ENCODE data around the gene ACAP2.
"Not testable (repeated sequence)": the region's sequence is repeated elsewhere in the genome, so short reads cannot be mapped to it uniquely, and the experiment has no call there.

ACAP2 gene

DNA sequence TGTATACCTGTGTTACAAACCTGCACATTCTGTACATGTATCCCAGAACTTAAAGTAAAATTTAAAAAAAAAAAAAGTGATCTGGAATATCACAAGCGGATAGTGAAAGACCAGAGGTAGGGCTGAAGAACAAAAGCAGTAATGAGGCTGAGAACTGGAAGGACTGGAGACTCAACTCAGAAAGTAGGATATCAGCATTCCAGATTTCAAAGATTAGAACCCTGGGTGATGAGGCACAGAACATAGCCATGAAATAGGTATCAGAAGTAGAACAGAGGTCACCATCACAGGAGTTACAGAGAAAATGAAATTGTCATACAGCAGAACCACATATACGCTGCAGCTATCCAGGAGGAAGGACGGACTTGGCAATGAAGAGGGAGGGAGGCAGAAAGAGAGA is 56.1 kb downstream of the ACAP2 start:
- DNase-seq, result no peak

DNA sequence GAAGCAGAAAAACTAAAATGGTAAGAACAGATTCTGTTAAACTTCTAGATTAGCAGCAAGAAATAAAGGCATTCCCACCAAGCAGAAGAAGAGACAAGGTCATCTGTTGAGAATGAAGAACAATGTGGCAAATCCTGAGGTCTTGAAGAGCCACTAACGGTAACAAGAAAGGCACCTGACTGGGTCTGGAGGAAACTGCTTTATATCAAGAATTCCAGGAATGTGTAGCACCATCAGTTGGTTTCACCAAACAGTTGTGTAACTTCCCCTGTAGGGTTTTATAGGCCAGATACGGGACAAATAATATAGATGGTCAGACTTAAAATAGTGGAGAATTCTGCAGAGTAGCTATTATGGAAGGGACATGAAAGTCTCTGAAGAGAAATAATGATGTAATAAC is 57.3 kb downstream of the ACAP2 start:
- DNase-seq, result no peak

DNA sequence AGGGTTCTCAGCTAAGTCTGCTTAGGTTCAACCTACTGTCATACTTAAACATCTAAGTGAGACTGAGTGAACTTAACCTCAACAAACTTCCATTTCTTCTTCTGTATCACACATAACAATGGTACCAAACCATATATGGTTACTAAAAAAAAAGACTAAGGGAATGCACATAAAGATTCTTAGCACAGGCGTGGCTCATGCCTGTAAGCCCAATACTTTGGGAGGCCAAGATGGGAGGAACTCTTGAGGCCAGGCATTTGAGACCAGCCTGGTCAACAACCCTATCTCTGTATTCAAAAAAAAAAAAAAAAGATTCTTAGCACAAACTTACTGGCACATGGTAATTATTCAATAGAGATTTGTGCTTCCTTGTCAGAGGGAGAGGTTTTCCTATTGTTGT is 57.9 kb downstream of the ACAP2 start:
- no peak for DNase-seq

DNA sequence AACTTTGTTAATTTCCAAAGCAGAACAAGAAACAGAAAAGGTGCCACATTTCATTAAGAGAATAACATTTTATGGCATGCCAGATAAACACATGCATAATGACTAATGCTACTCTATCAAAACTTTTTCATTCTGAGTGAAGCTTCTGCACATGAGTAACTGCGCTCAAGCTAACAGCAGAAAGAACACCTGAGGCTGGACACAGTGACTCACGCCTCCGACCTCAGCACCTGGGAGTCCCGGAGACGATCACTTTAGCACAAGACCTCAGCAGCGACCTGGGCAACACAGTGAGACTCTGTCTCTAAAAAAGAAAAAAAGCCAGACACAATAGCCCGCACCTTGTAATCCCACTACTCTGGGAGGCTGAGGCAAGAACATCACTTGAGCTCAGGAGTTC is 70.6 kb downstream of the ACAP2 start:
- DNase-seq, result no peak

DNA sequence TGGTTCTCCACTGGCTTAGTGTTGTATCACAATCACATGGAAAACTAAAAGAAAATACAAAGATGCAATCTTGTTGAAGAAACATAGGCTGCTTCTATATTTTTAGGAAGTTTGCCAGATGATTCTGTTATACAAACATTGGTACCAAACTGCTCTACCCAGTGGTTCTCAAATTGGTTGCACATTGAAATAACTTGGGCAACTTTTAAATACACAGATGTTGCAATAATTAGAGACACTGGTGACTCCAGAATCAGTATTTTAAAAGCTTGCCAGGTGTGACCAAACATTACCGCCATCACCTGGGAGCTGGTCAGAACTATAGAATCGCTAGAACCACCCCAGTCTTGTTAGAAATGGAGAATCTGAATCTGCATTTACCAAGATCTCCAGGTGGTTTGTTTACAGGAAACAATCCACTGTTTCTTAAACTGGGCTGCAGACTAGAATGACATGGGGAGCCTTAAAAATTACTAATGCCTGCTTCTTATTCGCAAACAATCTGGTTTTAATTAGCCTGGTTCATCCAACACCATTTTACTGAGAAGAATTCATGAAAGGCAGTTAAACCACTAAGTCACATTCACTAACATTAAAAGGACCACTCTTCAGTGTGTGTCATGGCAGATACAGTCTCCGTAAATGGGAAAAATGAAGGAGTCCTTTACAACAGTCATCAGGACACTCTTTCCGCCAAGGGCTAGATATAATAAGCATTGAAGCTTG is 76.5 kb downstream of the ACAP2 start:
- DNase-seq, result no peak

DNA sequence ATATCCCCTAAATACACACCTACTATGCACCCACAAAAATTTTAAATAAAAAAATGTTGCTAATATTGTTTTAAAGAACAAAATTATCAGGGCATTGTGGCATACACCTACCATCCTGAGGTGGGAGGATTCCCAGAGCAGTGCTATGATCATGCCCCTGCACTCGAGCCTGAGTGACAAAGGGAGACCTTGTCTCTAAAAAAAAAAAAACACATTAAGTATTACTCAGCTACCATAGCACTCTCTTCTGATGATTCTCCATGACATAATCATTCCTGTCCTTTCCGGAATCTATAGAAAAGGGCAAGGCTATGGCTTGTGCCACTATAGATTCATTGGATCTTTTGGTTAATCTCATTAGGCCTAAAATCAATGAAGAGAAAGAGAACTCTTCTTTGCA is 77.4 kb downstream of the ACAP2 start:
- no peak for DNase-seq

DNA sequence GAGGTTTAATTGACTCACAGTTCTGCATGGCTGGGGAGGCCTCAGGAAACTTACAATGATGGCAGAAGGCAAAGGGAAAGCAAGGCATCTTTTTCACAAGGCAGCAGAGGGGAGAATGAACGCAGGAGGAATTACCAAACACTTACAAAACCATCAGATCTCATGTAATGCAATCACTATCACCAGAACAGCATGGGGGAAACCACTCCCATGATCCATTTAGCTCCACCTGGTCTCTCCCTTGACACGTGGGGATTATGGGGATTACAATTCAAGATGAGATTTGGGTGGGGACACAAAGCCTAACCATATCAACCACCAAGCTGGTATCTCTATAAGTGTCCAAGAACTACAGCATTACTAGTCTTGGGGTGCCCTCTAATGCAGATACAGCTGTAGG is 85.0 kb downstream of the ACAP2 start:
- not testable (repeated sequence) for DNase-seq

DNA sequence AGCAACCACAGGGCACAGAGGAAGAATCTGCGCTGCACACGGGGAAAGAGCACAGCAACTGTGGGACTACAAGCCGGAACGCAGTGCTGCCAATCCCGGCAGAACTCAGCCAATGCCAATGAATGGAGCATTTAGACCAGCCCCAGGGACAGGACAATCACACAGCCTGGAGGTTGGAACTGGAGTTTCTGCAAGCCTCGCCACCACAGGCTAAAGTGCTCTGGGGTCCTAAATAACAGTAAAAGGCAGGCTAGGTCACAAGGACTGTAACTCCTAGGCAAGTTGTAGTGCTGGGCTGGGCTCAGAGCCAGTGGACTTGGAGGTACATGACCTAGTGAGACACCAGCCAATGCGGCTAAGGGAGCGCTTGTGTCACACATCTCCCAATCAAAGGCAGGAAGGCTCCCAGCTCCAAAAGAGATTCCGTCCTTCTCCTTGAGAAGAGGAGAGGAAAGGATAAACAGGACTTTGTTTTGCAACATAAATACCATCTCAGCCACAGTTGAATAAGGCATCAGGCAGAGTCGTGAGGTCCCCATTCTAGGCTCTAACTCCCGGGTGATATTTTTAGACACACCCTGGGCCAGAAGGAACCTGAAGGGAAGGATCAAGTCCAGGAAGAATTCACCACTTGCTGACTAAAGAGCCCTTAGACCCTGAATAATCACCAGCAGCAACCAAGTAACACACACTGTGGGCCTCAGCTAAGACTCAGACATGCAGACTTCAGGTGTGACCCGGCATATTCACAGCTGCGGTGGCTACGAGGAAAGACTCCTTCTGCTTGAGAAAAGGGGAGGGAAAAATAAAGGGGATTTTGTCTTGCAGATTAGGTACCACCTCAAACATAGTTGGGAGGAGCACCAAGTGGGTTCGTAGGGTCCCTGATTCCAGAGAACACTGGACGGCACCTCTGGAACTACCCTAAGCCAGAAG is 86.4 kb downstream of the ACAP2 start:
- no peak for DNase-seq

DNA sequence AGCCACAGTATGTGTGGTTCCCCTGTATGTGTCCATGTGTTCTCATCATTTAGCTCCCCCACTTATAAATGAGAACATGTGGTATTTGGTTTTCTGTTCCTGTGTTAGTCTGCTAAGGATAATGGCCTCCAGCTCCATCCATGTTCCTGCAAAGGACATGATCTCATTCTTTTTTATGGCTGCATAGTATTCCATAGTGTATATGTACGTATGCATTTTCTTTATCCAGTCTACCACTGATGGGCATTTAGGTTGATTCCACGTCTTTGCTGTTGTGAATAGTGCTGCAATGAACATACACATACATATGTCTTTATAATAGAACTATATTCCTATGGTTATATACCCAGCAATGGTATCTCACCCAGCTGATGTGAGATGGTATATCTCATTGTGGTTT is 88.8 kb downstream of the ACAP2 start:
- not testable (repeated sequence) for DNase-seq

DNA sequence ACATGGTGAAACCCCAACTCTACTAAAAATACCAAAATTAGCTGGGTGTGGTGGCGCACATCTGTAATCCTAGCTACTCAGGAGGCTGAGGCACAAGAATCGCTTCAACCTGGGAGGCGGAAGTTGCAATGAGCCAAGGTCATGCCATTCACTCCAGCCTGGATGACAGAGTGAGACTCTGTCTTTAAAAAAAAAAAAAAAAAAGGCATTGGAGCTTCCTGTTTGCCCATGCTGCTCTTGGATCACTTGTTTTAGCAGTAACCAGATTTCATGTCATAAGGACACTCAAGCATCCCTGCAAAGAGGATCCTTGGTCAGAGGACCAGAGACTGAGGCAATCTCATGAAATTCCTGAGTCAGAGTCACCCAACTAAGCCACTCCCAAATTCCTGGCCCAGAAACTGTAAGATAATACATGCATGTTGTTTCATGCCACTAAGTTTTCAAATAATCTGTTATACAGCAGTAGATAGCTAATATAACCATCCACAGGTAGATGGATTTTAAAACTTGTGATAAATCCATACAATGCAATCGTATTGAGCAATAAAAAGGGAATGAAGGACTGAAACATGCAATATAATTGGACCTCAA is 89.8 kb downstream of the ACAP2 start:
- DNase-seq, result no peak

DNA sequence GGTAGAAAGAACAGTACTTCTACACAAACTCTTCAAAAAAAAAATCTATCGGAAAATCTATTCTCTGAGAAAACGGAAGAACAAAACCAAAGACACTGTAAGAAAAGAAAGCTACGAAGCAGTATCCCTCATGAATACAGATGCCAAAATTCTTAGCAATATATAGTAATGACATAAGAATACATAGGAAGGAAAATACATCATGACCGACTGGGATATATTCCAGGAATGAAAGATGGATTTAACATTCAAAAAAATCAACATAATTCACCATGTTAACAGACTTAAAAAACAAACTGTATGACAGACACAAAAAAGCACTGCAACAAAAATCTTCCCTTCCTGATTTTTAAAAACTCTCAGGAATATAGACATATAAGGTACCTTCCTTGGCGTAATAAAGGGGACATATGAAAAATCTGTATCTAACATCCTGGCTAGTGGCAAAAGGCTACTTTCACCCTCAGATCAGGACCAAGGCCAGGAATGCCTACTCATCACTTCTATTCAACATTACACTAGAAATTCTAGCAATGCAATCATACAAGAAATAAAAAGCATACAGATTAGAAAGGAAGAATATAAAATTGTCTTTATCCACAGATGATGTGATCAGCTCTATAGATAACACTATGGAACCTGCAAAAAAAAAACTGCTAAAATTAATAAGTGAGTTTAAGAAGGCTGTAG is 94.2 kb downstream of the ACAP2 start:
- DNase-seq, result no peak

DNA sequence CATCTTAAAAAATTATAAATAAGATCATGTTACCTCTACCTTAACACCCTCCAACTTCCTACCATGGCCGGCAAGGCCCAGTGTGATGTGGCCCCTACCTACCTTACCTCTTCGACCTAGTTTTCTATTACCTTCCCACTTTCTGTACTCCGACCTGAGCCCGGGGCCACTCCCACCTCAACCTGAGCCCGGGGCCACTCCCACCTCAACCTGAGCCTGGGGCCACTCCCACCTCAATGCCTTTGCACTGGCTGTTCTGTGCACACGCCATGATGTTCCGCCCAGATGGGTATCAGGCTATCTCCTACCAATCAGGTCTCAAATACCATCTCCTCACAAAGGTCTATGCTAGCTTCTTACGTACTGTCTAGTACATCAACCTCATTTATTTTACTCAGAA is 105.1 kb downstream of the ACAP2 start:
- no peak for DNase-seq

DNA sequence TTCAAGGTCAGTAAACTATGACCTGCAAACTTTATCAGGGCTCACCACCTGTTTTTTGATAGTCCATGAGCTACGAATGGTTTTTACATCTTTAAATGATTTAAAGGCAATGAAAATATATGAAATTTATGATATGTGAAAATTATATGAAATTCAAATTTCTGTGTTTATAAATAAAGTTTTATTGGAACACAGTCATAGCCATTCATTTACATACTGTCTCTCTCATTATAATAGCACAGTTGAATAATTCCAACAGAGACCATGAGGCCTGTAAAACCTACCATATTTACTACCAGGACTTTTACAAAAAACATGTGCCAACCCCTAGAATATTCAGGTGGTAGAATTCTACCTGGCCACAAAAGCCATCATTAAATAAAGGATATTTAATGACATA is 107.9 kb downstream of the ACAP2 start:
- DNase-seq, result no peak

DNA sequence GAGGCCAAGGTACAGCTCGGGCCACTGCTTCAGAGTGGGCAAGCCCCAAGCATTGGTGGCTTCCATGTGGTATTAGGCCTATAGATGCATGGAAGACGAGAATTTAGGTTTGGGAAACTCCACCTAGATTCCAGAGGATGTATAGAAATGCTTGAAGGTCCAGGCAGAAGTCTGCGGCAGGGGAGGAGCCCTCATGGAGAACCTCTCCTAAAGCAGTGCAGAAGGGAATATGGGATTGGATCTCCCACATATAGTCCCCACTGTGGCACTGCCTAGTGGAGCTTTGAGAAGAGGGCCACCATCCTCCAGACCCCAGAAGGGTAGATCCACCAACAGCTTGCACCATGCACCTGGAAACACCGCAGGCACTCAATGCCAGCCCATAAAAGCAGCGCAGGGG is 123.8 kb downstream of the ACAP2 start:
- no peak for DNase-seq

DNA sequence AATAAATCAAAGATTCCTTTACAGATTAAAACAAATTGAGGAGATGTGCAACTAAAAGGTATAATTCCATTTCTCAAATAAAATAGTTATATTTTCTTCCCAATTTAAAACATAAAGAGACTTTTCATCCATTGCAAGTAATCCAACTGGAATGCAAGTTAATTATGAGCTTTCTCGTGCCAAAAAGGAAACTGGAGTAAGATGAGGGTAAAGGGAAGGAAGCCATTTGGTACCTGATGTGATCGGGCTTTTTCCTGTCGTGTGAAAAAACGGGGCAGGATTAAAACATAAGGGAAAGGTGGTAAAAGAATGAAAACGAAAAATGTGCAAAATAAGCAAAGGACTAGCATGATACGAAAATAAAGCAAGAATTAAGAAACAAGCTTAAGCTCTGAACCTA is 130.1 kb downstream of the ACAP2 start:
- DNase-seq, result no peak

DNA sequence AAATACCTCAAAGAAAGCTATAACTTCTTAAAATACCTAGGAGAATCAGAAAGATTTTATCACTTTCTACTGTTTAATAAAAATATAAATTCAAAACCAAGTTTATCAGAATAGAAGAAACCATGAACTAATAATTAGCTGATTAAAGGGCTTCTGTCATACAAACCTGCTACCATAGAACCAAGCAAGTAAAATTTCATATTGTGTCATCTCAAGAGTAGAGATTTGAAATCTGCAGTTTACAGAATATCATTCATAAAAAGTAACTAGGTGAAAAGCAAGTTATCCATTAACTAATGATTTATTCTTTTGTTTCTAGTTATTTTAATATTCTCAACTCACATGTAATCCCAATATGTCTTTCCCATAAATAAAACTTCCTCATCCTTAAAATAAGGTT is 135.1 kb downstream of the ACAP2 start:
- DNase-seq, result no peak

DNA sequence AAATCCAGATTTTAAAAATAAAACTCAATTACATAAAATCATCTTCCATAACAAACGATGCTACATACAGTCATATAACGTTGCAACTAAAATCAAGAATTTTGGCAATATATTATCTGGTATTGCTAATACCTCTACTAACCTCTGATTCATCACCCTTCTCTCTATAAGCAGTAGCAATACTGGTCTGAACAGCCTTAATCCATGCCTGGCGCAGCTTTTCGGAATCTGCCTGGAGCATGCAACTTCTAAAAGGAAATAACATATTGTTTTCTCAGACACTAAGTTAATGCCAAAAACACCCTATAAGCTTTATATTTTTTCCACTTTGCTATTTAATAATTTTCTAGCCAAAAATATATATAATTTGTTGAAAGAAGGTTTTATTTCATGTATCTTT is 136.5 kb downstream of the ACAP2 start:
- no peak for DNase-seq

DNA sequence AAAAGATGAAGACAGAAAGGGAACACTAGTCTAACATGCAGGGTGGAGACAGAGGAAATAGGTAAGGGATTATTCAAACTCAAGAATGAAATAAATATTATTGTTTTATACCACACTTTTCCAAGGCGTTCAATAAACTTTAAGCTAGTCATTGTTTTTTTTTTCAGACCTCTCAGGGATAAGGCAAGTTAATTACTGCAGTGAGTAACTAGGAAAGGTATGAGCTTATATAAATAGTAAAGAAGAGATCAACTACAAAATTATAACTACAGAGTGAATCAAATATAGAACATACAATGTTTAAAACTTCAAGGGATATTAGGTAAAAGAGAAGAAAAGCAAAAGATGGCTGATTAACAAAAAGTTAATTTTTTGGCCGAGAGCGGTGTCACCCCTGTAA is 140.4 kb downstream of the ACAP2 start:
- DNase-seq, result no peak

DNA sequence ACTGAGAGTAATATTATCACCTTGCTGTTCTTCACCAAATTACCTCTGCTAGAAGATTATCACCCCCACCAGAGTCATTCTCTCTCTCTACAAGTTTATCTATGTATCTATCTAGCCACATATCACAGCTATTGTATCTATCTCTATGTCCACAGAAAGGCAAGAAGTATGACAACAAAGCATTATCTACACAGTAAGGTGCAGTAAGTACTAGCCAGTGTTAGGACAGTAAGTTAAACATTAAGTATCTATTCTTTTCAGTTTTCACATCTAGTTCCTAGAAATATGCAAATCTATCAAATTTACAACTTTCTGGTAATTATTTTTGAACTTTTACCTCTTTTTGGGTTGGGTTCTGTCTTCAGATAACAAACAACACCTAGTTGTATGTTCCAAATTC is 145.4 kb downstream of the ACAP2 start:
- no peak for DNase-seq

DNA sequence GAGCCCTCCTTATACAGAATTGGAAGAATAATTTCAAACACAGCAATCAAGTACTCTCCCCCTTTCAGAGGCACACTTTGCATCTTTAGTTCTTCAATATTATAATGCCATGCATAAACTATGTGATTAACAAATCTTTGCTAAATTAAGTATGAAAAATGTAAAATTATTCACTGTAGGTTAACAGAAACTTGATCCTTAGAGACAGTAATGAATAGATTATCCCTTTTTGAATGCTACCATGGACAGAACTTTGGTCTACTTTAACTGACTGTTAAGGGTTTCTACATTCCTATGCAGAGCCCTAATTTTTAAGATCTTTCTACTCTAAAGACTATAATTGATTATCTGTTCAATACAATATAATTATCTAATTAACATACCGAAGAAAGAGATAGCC is 146.2 kb downstream of the ACAP2 start:
- DNase-seq, result no peak

DNA sequence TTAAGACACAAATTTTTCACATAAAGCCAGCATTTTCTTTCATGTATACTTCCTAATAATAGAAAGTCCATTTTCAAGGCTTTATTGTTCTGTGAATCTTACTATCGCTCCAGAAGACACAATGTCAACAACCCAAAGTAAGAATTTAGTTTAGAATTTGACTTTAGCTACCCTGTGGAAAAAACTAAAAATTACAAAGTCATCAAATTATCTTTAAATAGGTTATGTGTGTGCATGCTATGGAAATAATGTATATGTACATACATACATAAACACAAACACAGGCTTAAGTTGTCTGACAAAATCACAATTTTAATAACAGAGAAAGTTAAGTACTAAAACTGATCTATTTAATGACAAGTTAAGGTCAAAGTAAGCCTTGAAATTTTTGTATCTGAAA is 151.7 kb downstream of the ACAP2 start:
- DNase-seq, result no peak

DNA sequence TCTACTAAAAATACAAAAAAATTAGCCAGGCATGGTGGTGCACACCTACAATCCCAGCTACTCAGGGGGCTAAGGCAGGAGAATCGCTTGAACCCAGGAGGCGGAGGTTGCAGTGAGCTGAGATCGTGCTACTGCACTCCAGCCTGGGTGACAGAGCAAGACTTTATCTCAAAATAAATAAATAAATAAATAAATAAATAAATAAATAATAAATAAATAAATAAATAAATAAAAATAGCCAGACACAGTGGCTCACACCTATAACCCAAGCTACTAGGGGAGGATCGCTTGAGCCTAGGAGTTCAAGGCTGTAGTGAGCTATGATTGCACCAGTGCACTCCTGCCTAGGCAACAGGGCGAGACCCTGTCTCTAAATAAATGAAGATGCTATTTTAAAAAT is 152.2 kb downstream of the ACAP2 start:
- not testable (repeated sequence) for DNase-seq

DNA sequence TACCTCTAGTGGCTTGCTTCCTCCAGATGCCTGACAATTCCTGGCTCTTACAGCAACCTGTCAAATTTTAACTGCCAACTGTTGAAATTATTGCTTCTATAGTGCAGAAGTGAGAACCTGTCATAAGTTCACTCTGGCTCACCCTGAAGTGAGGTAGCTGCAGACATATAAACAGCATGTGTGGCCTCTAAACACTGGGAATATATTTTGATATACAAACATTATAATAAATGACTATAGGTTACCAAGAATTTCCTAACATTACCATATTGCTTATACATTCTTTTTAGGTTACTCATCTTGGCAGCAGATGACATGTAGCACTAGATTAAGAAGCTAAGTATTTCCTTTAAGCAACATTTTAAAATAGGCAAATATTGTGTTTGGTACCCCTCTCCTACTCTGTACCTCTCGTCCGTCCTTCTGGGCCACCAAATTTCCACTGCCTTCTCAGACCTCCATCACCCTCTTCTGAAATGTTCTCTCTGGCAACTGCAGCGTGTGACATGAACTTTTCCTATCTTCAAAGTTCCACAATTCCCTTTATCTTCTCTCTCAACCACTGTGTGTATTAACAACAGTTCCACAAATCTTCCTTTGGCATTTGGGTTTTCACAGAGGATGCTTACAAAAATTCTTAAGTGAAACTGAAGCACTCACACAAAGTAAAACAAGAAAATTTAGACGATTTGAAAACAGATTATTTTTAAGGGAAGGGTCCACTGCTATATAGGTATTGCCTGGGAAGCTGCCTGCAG is 156.5 kb downstream of the ACAP2 start:
- DNase-seq, result no peak

All from activated CD4-positive, alpha-beta T cell treated with anti-CD3 and anti-CD28 coated beads, Interleukin-2, amount 50 U/mL, for 48 hours (primary cell).